A549 (cell line): ENCODE measurements around the gene ACBD5.

Source experiments
- ATOH8 ChIP-seq: fragments of 250-450 bp; sonication (Bioruptor Pico); IDR thresholded peaks from 2 replicates; pipeline ENCODE4 v1.5.0; 2020; ENCODE audit warnings: low read depth, mild to moderate bottlenecking, moderate library complexity
- CBX2 ChIP-seq: fragments of 200-600 bp; sonication (generic); IDR thresholded peaks from 2 replicates; pipeline ENCODE4 v1.6.1; 2016; ENCODE audit warnings: low read depth, mild to moderate bottlenecking, borderline replicate concordance
- CTCF ChIP-seq: fragments of >200 bp; sonication (Bioruptor Twin); formaldehyde crosslinking; IDR thresholded peaks from 3 replicates; pipeline ENCODE4 v1.5.1; 2016
- EHMT2 ChIP-seq: fragments of 200-600 bp; sonication (generic); IDR thresholded peaks from 2 replicates; pipeline ENCODE4 v1.6.1; 2016; ENCODE audit warnings: antibody characterized with exemption, low read depth, mild to moderate bottlenecking, moderate library complexity
- ELK1 ChIP-seq: fragments of 150-350 bp; IDR thresholded peaks from 2 replicates; pipeline ENCODE4 v1.6.1; 2014; ENCODE audit warnings: low read depth, mild to moderate bottlenecking, low read length
- EP300 ChIP-seq, 2 experiments: fragments of >200 bp; sonication (Bioruptor Twin); formaldehyde crosslinking; IDR thresholded peaks; 2 replicates in 1 of 2; 3 replicates in 1 of 2; pipeline ENCODE4 v1.6.1; 2016 to 2017
- JUN ChIP-seq, 2 experiments: fragments of >200 bp; sonication (Bioruptor Twin); formaldehyde crosslinking; IDR thresholded peaks; 2 replicates in 1 of 2; 3 replicates in 1 of 2; pipeline ENCODE4 v1.6.1; 2016 to 2017
- NR3C1 ChIP-seq: fragments of >200 bp; sonication (Bioruptor Twin); formaldehyde crosslinking; IDR thresholded peaks from 3 replicates; pipeline ENCODE4 v1.6.1; 2017
- PHF8 ChIP-seq: fragments of 200-600 bp; sonication (generic); IDR thresholded peaks from 2 replicates; pipeline ENCODE4 v1.6.1; 2016; ENCODE audit warnings: low read depth, mild to moderate bottlenecking, antibody characterized with exemption, moderate library complexity, borderline replicate concordance
- POLR2A ChIP-seq: IDR thresholded peaks from 2 replicates; pipeline ENCODE4 v1.6.1; 2012; ENCODE audit warnings: mild to moderate bottlenecking, low read length
- TP53 ChIP-seq: fragments of 250-450 bp; sonication (Bioruptor Pico); IDR thresholded peaks from 2 replicates; pipeline ENCODE4 v1.5.0; 2021; ENCODE audit warnings: mild to moderate bottlenecking, moderate library complexity

GRCh38 chr10:27207350-27207749 lies 33.2 kb downstream of the ACBD5 start:
- no peak for TF ChIP-seq PHF8
- no peak for TF ChIP-seq JUN (IDR thresholded peaks at IDR 0.05)
- TF ChIP-seq TP53 (CRISPR knock-in tag) = no peak
- no peak for TF ChIP-seq CTCF
- TF ChIP-seq ELK1 = no peak
- no peak for TF ChIP-seq EP300 (IDR thresholded peaks at IDR 0.05)
- TF ChIP-seq ATOH8 (CRISPR knock-in tag) = no peak
- TF ChIP-seq CBX2 = no peak
- no peak for TF ChIP-seq NR3C1
- TF ChIP-seq EHMT2 = no peak
- TF ChIP-seq POLR2A = no peak
